Vagina (tissue), 2 donors: ENCODE data around the gene KCNG4. TPM values are rescaled to one million over a fixed set of nuclear protein-coding genes. Genes with fewer than 3 reads are reported as not detected.
A peak's percentile ranks its signal among the peaks of the same experiment; 100 is the strongest.

Experiments used
- DNase-seq, 2 donors: peaks; one replicate each; pipeline ENCODE4 v3.0.0-alpha.2; 2017; ENCODE audit errors: extremely low spot score in 2 of 2
- H3K27ac ChIP-seq: fragments of 200-600 bp; sonication (generic); one replicate; pipeline ENCODE4 v1.5.1; 2019
- H3K27me3 ChIP-seq: fragments of 200-600 bp; sonication (generic); one replicate; pipeline ENCODE4 v1.5.1; 2019
- H3K36me3 ChIP-seq, 2 donors: fragments of 200-600 bp; sonication (generic); one replicate each; pipeline ENCODE4 v1.5.1; 2017 to 2019
- H3K4me1 ChIP-seq: fragments of 200-600 bp; sonication (generic); one replicate; pipeline ENCODE4 v1.5.1; 2019
- H3K4me3 ChIP-seq, 2 donors: fragments of 200-600 bp; sonication (generic); 1 replicate in 1 of 2; 2 replicates in 1 of 2; pipeline ENCODE4 v1.5.1; 2016 to 2019
- H3K9me3 ChIP-seq: fragments of 200-600 bp; sonication (generic); one replicate; pipeline ENCODE4 v1.5.1; 2019
- POLR2A ChIP-seq, 2 donors: fragments of 450-650 bp; IDR thresholded peaks; one replicate each; pipeline ENCODE4 v1.6.1; 2017; ENCODE audit warnings: antibody characterized with exemption in 2 of 2, mild to moderate bottlenecking in 2 of 2, moderate library complexity in 2 of 2
- POLR2AphosphoS5 ChIP-seq, 2 donors: sonication (generic); formaldehyde crosslinking; IDR thresholded peaks; one replicate each; pipeline ENCODE4 v1.9.0; 2017; ENCODE audit warnings: antibody characterized with exemption in 2 of 2, mild to moderate bottlenecking in 2 of 2, low read depth in 1 of 2; ENCODE audit not compliant: insufficient read depth in 1 of 2
- intact Hi-C: fragments of 100-400 bp; cut with DNase I; formaldehyde crosslinking; loops from one replicate; pipeline ENCODE4 v1.15.1; 2023
- total RNA-seq: library from RNA; depleted of rRNA; stranded (reverse); fragments of >200 nt; gene quantifications from one replicate; pipeline ENCODE4 v1.2.3, GENCODE V29; 2016
- TF ChIP-seq, protein P1 (sequence below), 3 experiments: fragments of 450-650 bp in 2 of 3; fragments of 200-600 bp in 1 of 3; sonication (generic) in 1 of 3; IDR thresholded peaks; one replicate each; pipeline ENCODE4 v1.5.1; 2017 to 2019; ENCODE audit warnings: antibody characterized with exemption in 3 of 3, mild to moderate bottlenecking in 2 of 3, moderate library complexity in 2 of 3

KCNG4 gene
- total RNA-seq, 1 donor from 2014 or later, result not detected

GRCh38 chr16:84233748-84234147 is 6.1 kb downstream of the KCNG4 start:
- H3K36me3 ChIP-seq, result no peaks in the 10 kb centered on the region
- intact Hi-C loops, result no loop called here
- no peak for DNase-seq
- H3K9me3 ChIP-seq, result no peaks in the 10 kb centered on the region
- H3K4me1 ChIP-seq, result no peaks in the 10 kb centered on the region
- H3K4me3 ChIP-seq, result no peak overlapping the region
- TF ChIP-seq, protein P1, sequence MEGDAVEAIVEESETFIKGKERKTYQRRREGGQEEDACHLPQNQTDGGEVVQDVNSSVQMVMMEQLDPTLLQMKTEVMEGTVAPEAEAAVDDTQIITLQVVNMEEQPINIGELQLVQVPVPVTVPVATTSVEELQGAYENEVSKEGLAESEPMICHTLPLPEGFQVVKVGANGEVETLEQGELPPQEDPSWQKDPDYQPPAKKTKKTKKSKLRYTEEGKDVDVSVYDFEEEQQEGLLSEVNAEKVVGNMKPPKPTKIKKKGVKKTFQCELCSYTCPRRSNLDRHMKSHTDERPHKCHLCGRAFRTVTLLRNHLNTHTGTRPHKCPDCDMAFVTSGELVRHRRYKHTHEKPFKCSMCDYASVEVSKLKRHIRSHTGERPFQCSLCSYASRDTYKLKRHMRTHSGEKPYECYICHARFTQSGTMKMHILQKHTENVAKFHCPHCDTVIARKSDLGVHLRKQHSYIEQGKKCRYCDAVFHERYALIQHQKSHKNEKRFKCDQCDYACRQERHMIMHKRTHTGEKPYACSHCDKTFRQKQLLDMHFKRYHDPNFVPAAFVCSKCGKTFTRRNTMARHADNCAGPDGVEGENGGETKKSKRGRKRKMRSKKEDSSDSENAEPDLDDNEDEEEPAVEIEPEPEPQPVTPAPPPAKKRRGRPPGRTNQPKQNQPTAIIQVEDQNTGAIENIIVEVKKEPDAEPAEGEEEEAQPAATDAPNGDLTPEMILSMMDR (IDR thresholded peaks at IDR 0.05), result no peak
- TF ChIP-seq POLR2A (IDR thresholded peaks at IDR 0.05) (no peak), POLR2AphosphoS5 (IDR thresholded peaks at IDR 0.05; ENCODE audit: insufficient read depth in 1 of 2, low read depth in 1 of 2) (no peak)
- no peak overlapping the region for H3K27ac ChIP-seq
- no peaks in the 10 kb centered on the region for H3K27me3 ChIP-seq

DNA sequence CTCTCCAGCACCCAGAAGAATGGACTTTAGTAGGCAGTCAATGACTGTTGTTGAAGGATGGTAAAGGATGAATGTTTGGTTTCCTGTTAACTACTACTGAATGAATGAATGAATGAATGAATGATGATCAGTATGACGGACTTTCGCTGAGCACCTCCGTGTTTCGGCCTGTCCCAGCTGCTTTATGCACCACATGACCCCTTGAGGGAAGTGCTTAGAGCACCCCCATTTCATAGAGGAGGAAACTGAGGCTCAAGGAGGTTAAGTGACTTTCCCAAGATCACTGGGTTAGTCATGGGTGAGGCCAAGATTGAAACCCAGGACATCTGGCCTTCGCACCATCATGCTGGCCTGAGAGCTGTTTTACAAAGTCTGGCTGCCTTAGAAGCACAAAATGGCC is 6.8 kb downstream of the KCNG4 start:
- peaks cover 3% of the 10 kb centered on the region for H3K4me1 ChIP-seq
- H3K4me3 ChIP-seq, result no peak overlapping the region
- intact Hi-C loops, result no loop called here
- no peaks in the 10 kb centered on the region for H3K27me3 ChIP-seq
- H3K36me3 ChIP-seq, result no peaks in the 10 kb centered on the region
- H3K27ac ChIP-seq, result no peak overlapping the region
- no peak for DNase-seq
- TF ChIP-seq, protein P1 (IDR thresholded peaks at IDR 0.05), result no peak
- TF ChIP-seq POLR2AphosphoS5 (IDR thresholded peaks at IDR 0.05; ENCODE audit: insufficient read depth in 1 of 2, low read depth in 1 of 2) (no peak), POLR2A (IDR thresholded peaks at IDR 0.05) (no peak)
- no peaks in the 10 kb centered on the region for H3K9me3 ChIP-seq

DNA sequence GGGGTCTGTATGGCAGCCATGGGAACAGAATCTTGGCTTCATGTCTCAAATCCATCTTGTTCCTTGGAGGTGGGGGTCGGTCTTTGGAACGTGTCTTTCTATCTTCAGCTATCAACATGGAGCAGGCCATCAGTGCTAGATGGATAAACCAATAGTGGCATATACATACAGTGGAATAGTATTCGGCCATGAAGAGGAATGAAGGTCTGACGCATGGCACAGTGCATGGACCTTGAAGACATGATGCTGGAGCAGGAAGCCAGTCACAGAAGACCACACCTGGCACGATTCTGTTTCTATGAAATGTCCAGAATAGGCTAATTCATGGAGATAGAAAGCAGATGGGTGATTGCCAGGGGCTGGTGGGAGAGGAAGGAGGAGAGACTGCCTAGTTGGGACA is 7.8 kb downstream of the KCNG4 start:
- no peak for TF ChIP-seq POLR2AphosphoS5 (IDR thresholded peaks at IDR 0.05; ENCODE audit: insufficient read depth in 1 of 2, low read depth in 1 of 2)
- TF ChIP-seq, protein P1 (IDR thresholded peaks at IDR 0.05), result no peak
- no peak for TF ChIP-seq POLR2A (IDR thresholded peaks at IDR 0.05)
- no peak overlapping the region for H3K27ac ChIP-seq
- intact Hi-C loops, result no loop called here
- H3K36me3 ChIP-seq, result no peaks in the 10 kb centered on the region
- H3K9me3 ChIP-seq, result no peaks in the 10 kb centered on the region
- H3K27me3 ChIP-seq, result no peaks in the 10 kb centered on the region
- no peak overlapping the region for H3K4me3 ChIP-seq
- H3K4me1 ChIP-seq, result peaks cover 5% of the 10 kb centered on the region
- DNase-seq, result no peak

DNA sequence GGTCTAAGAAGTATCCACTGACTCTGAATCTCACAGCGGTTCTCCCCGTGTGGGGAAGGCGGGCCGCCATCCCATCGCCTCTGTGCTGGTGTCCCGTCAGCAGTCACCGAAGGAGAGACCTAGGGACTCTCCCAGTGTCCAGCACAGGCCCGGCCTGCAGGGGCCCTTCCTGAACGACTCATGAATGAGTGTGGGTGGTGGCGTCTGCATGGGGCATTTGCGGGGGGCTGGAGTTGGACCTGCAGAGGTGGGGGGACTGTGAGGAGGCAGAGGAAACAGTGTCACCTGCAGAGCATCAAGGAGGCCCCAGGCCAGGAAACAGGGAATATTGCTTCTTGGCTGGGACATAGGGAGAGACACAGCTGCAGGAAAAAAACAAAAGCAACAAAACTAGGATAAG is 10.3 kb downstream of the KCNG4 start:
- no peak for DNase-seq
- intact Hi-C loops, result no loop called here
- TF ChIP-seq, protein P1 (IDR thresholded peaks at IDR 0.05), result no peak
- TF ChIP-seq POLR2A (IDR thresholded peaks at IDR 0.05), result no peak
- TF ChIP-seq POLR2AphosphoS5 (IDR thresholded peaks at IDR 0.05; ENCODE audit: insufficient read depth in 1 of 2, low read depth in 1 of 2), result no peak
- Histone ChIP-seq H3K36me3 (no peaks in the 10 kb centered on the region), H3K27me3 (no peaks in the 10 kb centered on the region), H3K4me1 (peaks cover 5% of the 10 kb centered on the region), H3K27ac (no peak overlapping the region), H3K4me3 (no peak overlapping the region), H3K9me3 (no peaks in the 10 kb centered on the region)

GRCh38 chr16:84228256-84228838 is 11.5 kb downstream of the KCNG4 start:
- Histone ChIP-seq H3K4me3 (peak overlapping the region in 1 of 2 donors; percentile 4), H3K36me3 (no peaks in the 10 kb centered on the region), H3K27me3 (no peaks in the 10 kb centered on the region), H3K27ac (no peak overlapping the region), H3K9me3 (no peaks in the 10 kb centered on the region), H3K4me1 (peaks cover 5% of the 10 kb centered on the region)
- no peak for DNase-seq
- intact Hi-C loops, result no loop called here
- TF ChIP-seq, protein P1 (IDR thresholded peaks at IDR 0.05), result no peak
- TF ChIP-seq POLR2A (IDR thresholded peaks at IDR 0.05) (no peak), POLR2AphosphoS5 (IDR thresholded peaks at IDR 0.05; ENCODE audit: insufficient read depth in 1 of 2, low read depth in 1 of 2) (no peak)
